ENCODE results near the gene NRDE2.

NRDE2 gene

GRCh38 chr14:90336401-90336800, 4.7 kb upstream of the NRDE2 start (continued):
- TF ChIP-seq ZNF121 (tag by site-specific recombination; IDR thresholded peaks at IDR 0.05) (no peak), ZNF621 (tag by site-specific recombination; IDR thresholded peaks at IDR 0.05) (no peak)

GRCh38 chr14:90332271-90332584, 487 bp upstream of the NRDE2 start:
- ChIA-PET POLR2A (interaction anchor here (1.0 kb wide), 1 partner anchor 8 kb away, joined by 3 read pairs; no protein-coding TSS in a partner anchor), CTCF (no interaction called here)
- peak; percentile 30; the same call in 1 of the 2 replicates for TF ChIP-seq ZNF768 (tag by site-specific recombination; IDR thresholded peaks at IDR 0.05)
- TF ChIP-seq SP3 (tag by site-specific recombination; IDR thresholded peaks at IDR 0.05) = peak; percentile 4; the same call in 1 of the 2 replicates
- no peak for TF ChIP-seq ZNF837 (tag by site-specific recombination; IDR thresholded peaks at IDR 0.05)
- TF ChIP-seq PRDM10 (tag by site-specific recombination; IDR thresholded peaks at IDR 0.05) = peak; percentile 36
- peak; percentile 29; the same call in 1 of the 2 replicates for TF ChIP-seq ZNF660 (tag by site-specific recombination; IDR thresholded peaks at IDR 0.05)
- TF ChIP-seq ZNF785 (tag by site-specific recombination; IDR thresholded peaks at IDR 0.05) = no peak
- peak; percentile 16; the same call in 1 of the 2 replicates for TF ChIP-seq ZSCAN30 (tag by site-specific recombination; IDR thresholded peaks at IDR 0.05)
- TF ChIP-seq MZF1 (tag by site-specific recombination; IDR thresholded peaks at IDR 0.05; ENCODE audit: borderline replicate concordance) = peak; percentile 29; the same call in 1 of the 2 replicates
- TF ChIP-seq ZNF518A (tag by site-specific recombination; conservative IDR thresholded peaks at IDR 0.05; ENCODE audit: low read depth) = peak; percentile 30; the same call in 1 of the 2 replicates
- Histone ChIP-seq H3K36me3 (ENCODE audit: control insufficient read depth in 2 of 2, insufficient read depth in 1 of 2, low read length in 2 of 2) (peaks cover 2 to 4% of the 10 kb centered on the region in 2 experiments; a peak in 2 of 3 replicates), H3K4me3 (ENCODE audit: low read depth, low read length) (peak overlapping the region; percentile 30), H3K4me1 (ENCODE audit: control insufficient read depth, insufficient read depth, low read length) (peaks cover 4% of the 10 kb centered on the region; the same call in 1 of the 2 replicates), H3K27ac (ENCODE audit: extremely low read depth, low read depth, low read length) (no peak overlapping the region), H3K9me3 (ENCODE audit: control insufficient read depth, insufficient read depth, low read depth, low read length) (no peaks in the 10 kb centered on the region)

- H3K36me3 ChIP-seq (ENCODE audit: control insufficient read depth in 2 of 2, insufficient read depth in 1 of 2, low read length in 2 of 2) = peaks cover 4 to 5% of the 10 kb centered on the region in 2 experiments; a peak in 2 of 3 replicates
- TF ChIP-seq ZNF362 (tag by site-specific recombination; IDR thresholded peaks at IDR 0.05) (0 out of 2 replicates have a peak, but pooled peaks have one; percentile 54), ZNF664 (tag by site-specific recombination; IDR thresholded peaks at IDR 0.05) (peak; percentile 38; the same call in 1 of the 2 replicates), ZNF121 (tag by site-specific recombination; IDR thresholded peaks at IDR 0.05) (peak; percentile 93), REPIN1 (tag by site-specific recombination; IDR thresholded peaks at IDR 0.05; ENCODE audit: low read depth) (no peak), ZNF785 (tag by site-specific recombination; IDR thresholded peaks at IDR 0.05) (no peak), ZBTB8A (tag by site-specific recombination; IDR thresholded peaks at IDR 0.05) (no peak), WT1 (tag by site-specific recombination; IDR thresholded peaks at IDR 0.05) (no peak), ZNF701 (tag by site-specific recombination; IDR thresholded peaks at IDR 0.05) (no peak), ZSCAN23 (tag by site-specific recombination; IDR thresholded peaks at IDR 0.05) (no peak)
- peak overlapping the region; percentile 87; the same call in 1 of the 2 replicates for H3K27ac ChIP-seq (ENCODE audit: extremely low read depth, low read depth, low read length)
- peaks cover 4% of the 10 kb centered on the region; the same call in 1 of the 2 replicates for H3K4me1 ChIP-seq (ENCODE audit: control insufficient read depth, insufficient read depth, low read length)
- H3K9me3 ChIP-seq (ENCODE audit: control insufficient read depth, insufficient read depth, low read depth, low read length) = no peaks in the 10 kb centered on the region
- ChIA-PET POLR2A (interaction anchor here (0.7 to 1.7 kb wide), 5 partner anchors 9 to 67 kb away, joined by 3 to 6 read pairs (median 3); partner anchors contain the start of gene CALM1), CTCF (interaction anchor here (1.0 kb wide), 1 partner anchor 29 kb away, joined by 3 read pairs; no protein-coding TSS in a partner anchor)
- peak overlapping the region; percentile 85 for H3K4me3 ChIP-seq (ENCODE audit: low read depth, low read length)
These were observed 1.2 kb downstream of the NRDE2 start for GRCh38 chr14:90330203-90331196.
